Measurements from ENCODE around the gene TAAR6.
"Not testable (repeated sequence)": the region's sequence is repeated elsewhere in the genome, so short reads cannot be mapped to it uniquely, and the experiment has no call there.

The TAAR6 gene

DNA sequence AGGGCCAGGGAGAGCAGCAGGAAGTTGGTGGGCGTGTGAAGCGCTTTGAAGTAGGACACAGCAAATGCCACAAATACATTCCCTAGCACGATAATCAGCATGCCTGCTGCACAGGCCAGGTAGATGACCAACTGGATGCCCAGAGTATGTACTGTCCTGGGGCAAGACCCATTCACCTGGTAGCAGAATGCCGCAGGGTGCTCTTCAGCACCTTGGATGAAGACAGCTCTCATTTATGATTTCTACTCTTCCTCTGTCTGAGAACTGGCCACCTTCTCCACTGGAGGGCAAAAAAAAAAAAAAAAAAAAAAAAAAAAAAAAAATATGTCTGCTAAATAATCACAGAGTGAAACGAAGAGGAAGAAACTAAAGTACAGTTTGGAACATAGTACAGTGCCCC lies 19.3 kb downstream of the TAAR6 start, which contains the start of gene TAAR5:
Gene TAAR5 (minus strand): TSS at position 288 of the 400 bp plus-strand sequence. CDS start 55 bp downstream, at position 233.
- no peak for DNase-seq (ENCODE audit: low read depth in 2 of 2)

GRCh38 chr6:132590362-132590761 lies 20.2 kb downstream of the TAAR6 start:
- no peak for DNase-seq (ENCODE audit: low read depth in 2 of 2)

- DNase-seq (ENCODE audit: low read depth in 2 of 2), result no peak
Observed at GRCh38 chr6:132592855-132593254, 22.7 kb downstream of the TAAR6 start.

DNA sequence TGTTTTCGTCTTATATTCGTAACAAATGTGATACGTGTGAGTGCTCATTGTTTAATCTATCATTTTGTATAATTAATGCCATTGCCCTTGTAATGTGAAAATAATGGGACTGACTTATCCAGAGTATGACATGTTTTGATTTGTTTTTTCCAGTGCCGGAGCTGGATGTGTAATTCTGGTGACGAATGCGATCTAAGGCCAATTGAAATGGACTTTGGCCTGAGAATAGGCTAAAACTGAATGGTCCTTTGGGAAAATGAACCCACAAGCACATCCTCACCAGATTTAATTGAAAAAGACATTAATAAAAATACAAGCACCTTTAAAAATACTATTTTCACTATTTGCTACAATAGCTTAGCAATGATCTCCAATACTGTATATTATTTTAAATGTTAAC lies 26.1 kb downstream of the TAAR6 start:
- DNase-seq (ENCODE audit: low read depth in 2 of 2), result no peak

- DNase-seq (ENCODE audit: low read depth in 2 of 2), result no peak
Observed at GRCh38 chr6:132598473-132598872, 28.4 kb downstream of the TAAR6 start.

DNA sequence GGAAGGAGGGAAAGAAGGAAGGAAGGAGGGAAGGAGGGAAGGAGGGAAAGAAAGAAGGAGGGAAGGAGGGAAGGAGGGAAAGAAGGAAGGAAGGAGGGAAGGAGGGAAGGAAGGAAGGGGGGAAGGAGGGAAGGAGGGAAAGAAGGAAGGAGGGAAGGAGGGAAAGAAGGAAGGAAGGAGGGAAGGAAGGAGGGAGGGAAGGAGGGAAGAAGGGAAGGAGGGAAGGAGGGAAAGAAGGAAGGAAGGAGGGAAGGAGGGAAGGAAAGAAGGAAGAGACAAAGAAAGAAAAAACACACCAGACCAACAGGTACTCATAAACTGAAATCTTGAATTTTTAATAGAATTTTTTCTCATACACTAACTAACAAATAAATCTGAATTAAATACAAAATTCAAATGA lies 30.8 kb downstream of the TAAR6 start:
- DNase-seq (ENCODE audit: low read depth in 2 of 2), result not testable (repeated sequence)

- no peak for DNase-seq (ENCODE audit: low read depth in 2 of 2)
Observed at GRCh38 chr6:132604635-132605152, 34.6 kb downstream of the TAAR6 start.

GRCh38 chr6:132607544-132608233 lies 37.6 kb downstream of the TAAR6 start:
- no peak for DNase-seq (ENCODE audit: low read depth in 2 of 2)

DNA sequence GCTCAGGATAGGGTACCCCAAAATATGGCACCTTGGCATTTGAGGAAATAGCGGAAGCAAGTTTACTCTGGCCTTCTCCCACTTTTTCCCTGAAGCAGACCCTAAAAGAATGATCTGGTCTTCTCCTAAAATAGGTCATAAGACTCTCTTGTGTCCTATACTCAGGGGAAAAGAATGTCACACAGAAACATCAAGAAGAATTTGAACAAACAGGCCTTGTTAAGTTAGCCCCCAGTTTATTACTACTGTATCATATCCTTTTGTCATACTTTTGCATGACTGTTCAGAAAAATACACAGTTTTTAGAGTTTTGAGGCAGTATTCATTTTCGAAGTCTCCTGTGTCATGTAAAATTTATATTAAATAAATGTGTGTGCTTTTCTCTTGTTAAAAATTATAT lies 41.5 kb downstream of the TAAR6 start:
- DNase-seq (ENCODE audit: low read depth in 2 of 2), result no peak

- DNase-seq (ENCODE audit: low read depth in 2 of 2), result no peak
Observed at GRCh38 chr6:132612449-132613108, 42.5 kb downstream of the TAAR6 start.

DNA sequence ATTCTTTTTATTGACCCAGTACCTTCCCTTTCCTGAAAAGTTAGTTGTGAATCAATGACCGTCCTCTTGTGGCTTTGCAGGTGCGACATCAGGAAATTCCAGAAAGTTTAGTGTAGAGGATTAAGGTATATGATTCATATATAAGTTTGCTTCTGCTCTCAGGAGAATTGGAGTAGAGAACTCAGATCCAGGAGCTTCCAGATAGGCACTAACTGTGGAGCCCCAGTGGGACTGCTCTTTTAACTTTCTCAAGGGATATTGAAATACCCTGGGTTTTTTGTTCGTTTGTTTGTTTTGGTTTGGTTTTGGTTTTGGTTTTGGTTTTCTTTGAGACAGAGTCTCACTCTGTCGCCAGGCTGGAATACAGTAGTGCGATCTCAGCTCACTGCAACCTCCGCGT lies 44.4 kb downstream of the TAAR6 start:
- no peak for DNase-seq (ENCODE audit: low read depth in 2 of 2)

GRCh38 chr6:132616677-132617076 lies 46.6 kb downstream of the TAAR6 start:
- DNase-seq (ENCODE audit: low read depth in 2 of 2), result no peak

Data from stimulated activated CD8-positive, alpha-beta memory T cell treated with anti-CD3 and anti-CD28 coated beads, Interleukin-2, amount 100 ng/mL, for 1 hour (primary cell).